Measurements from ENCODE around the gene TBXA2R. TPM values are rescaled to one million over a fixed set of nuclear protein-coding genes. Genes with fewer than 3 reads are reported as not detected.

Gene TBXA2R
- total and polyA plus RNA-seq, 2 of the 4 experiments (the other 2 are of a cell fraction): 0.36 to 2.3 TPM

GRCh38 chr19:3590991-3591659 is 15.6 kb downstream of the TBXA2R start:
- intact Hi-C loops (cut with micrococcal nuclease) (no loop called here), dilution Hi-C loops (cut with HindIII; ENCODE audit: low sequenced_read_pairs, unreplicated experiment) (no loop called here), in situ Hi-C loops (cut with MboI; ENCODE audit: low sequenced_read_pairs) (no loop called here)
- no peaks in the 10 kb centered on the region for H3K4me1 ChIP-seq (ENCODE audit: control insufficient read depth, insufficient read depth, low read length)
- BruUV-seq (replicated peaks): no TSS peak
- no peak overlapping the region for H3K56ac ChIP-seq (ENCODE audit: extremely low read depth, insufficient read depth, low read length)
- H3K4ac ChIP-seq (ENCODE audit: low read depth, low read length): no peak overlapping the region
- no peak overlapping the region for H2AFZ ChIP-seq (replicated peaks; ENCODE audit: low read length, poor library complexity)
- CTCF ChIA-PET: interaction anchor here (0.6 kb wide), 1 partner anchor 206 kb away, joined by 3 read pairs; no protein-coding TSS in a partner anchor
- H2AK9ac ChIP-seq (replicated peaks; ENCODE audit: low read depth, low read length, poor library complexity): no peak overlapping the region
- no peaks in the 10 kb centered on the region for H3K36me3 ChIP-seq (ENCODE audit: control insufficient read depth, insufficient read depth, low read length)
- no peaks in the 10 kb centered on the region for H3K79me1 ChIP-seq (ENCODE audit: low read depth in 1 of 2, low read length in 2 of 2)
- whole genome bisulfite sequencing, 2 experiments (ENCODE audit: extremely low coverage in 2 of 2, insufficient read length in 1 of 2): 79% methylated on average over 6 of the region's 8 CpGs; no CpG with 5 or more reads in 1 of the 2 experiments
- no peak for TF ChIP-seq MXI1 (IDR thresholded peaks at IDR 0.05; ENCODE audit: borderline replicate concordance, low read depth, low read length)
- TF ChIP-seq, protein P1, sequence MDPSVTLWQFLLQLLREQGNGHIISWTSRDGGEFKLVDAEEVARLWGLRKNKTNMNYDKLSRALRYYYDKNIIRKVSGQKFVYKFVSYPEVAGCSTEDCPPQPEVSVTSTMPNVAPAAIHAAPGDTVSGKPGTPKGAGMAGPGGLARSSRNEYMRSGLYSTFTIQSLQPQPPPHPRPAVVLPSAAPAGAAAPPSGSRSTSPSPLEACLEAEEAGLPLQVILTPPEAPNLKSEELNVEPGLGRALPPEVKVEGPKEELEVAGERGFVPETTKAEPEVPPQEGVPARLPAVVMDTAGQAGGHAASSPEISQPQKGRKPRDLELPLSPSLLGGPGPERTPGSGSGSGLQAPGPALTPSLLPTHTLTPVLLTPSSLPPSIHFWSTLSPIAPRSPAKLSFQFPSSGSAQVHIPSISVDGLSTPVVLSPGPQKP (IDR thresholded peaks at IDR 0.05; ENCODE audit: borderline replicate concordance, low read depth, low read length): no peak
- TF ChIP-seq SMC3 (IDR thresholded peaks at IDR 0.05; ENCODE audit: low read depth, low read length): no peak
- no peak for TF ChIP-seq CTCF (conservative IDR thresholded peaks at IDR 0.05; ENCODE audit: low read depth, low read length)
- TF ChIP-seq BHLHE40 (IDR thresholded peaks at IDR 0.05; ENCODE audit: low read depth, low read length): no peak
- no peak for TF ChIP-seq MAFK (IDR thresholded peaks at IDR 0.05; ENCODE audit: low read depth, low read length)
- no peak for TF ChIP-seq POLR2A (IDR thresholded peaks at IDR 0.05; ENCODE audit: low read depth, low read length)
- no peak for TF ChIP-seq RCOR1 (IDR thresholded peaks at IDR 0.05; ENCODE audit: insufficient replicate concordance, low read length)
- TF ChIP-seq MAZ (IDR thresholded peaks at IDR 0.05; ENCODE audit: borderline replicate concordance, low read depth, low read length): no peak
- no peak for TF ChIP-seq CEBPB (IDR thresholded peaks at IDR 0.05; ENCODE audit: low read depth, low read length)
- no peak for TF ChIP-seq RAD21 (IDR thresholded peaks at IDR 0.05; ENCODE audit: low read length)
- no peak for TF ChIP-seq NFE2L2 (IDR thresholded peaks at IDR 0.05; ENCODE audit: low read depth, low read length)
- TF ChIP-seq USF2 (IDR thresholded peaks at IDR 0.05; ENCODE audit: low read depth, low read length): no peak
- no peak for TF ChIP-seq FOS (IDR thresholded peaks at IDR 0.05; ENCODE audit: low read depth, low read length)
- TF ChIP-seq RFX5 (IDR thresholded peaks at IDR 0.05; ENCODE audit: low read depth, low read length): no peak
- peaks cover 4% of the 10 kb centered on the region; the same call in 1 of the 2 replicates for H3K27me3 ChIP-seq (ENCODE audit: control insufficient read depth, insufficient read depth, low read length)
- no peak overlapping the region for H2BK120ac ChIP-seq (ENCODE audit: low read depth, low read length)
- H4K5ac ChIP-seq (ENCODE audit: low read depth, low read length): no peak overlapping the region
- H2AK5ac ChIP-seq (ENCODE audit: low read depth, low read length): no peak overlapping the region
- H3K9me3 ChIP-seq (ENCODE audit: control insufficient read depth, insufficient read depth, low read length): no peaks in the 10 kb centered on the region; the same call in 1 of the 2 replicates
- no peak for DNase-seq
- no peak overlapping the region for H2BK20ac ChIP-seq (ENCODE audit: low read depth, low read length)
- POLR2A ChIA-PET (ENCODE audit: unreplicated experiment): no interaction called here
- no peak overlapping the region for H3K4me2 ChIP-seq (ENCODE audit: low read depth, low read length)
- no peak overlapping the region for H2BK15ac ChIP-seq (ENCODE audit: low read depth, low read length)
- H3K27ac ChIP-seq (ENCODE audit: insufficient read depth, low read length): no peak overlapping the region
- H2BK5ac ChIP-seq (ENCODE audit: low read depth, low read length, poor library complexity, severe bottlenecking): no peak overlapping the region
- no peak overlapping the region for H3K4me3 ChIP-seq (ENCODE audit: insufficient read depth, low read depth, low read length)
- H4K20me1 ChIP-seq (ENCODE audit: insufficient read depth, low read length): no peaks in the 10 kb centered on the region
- H4K8ac ChIP-seq (ENCODE audit: low read depth in 2 of 2, low read length in 2 of 2): no peak overlapping the region
- H3K9me1 ChIP-seq (ENCODE audit: insufficient read depth, low read length): no peaks in the 10 kb centered on the region
- H3K9ac ChIP-seq (ENCODE audit: low read depth, low read length): no peak overlapping the region
- H4K91ac ChIP-seq (ENCODE audit: insufficient read depth, low read depth, low read length): no peak overlapping the region
- no peak overlapping the region for H3K23ac ChIP-seq (ENCODE audit: low read depth, low read length)
- ATAC-seq (ENCODE audit: low read depth): no peak
- no peak overlapping the region for H3K18ac ChIP-seq (ENCODE audit: low read depth, low read length)
- no peak overlapping the region for H3K14ac ChIP-seq (replicated peaks; ENCODE audit: low read depth, low read length)
